ENCODE results near the gene TWIST2.

DNA sequence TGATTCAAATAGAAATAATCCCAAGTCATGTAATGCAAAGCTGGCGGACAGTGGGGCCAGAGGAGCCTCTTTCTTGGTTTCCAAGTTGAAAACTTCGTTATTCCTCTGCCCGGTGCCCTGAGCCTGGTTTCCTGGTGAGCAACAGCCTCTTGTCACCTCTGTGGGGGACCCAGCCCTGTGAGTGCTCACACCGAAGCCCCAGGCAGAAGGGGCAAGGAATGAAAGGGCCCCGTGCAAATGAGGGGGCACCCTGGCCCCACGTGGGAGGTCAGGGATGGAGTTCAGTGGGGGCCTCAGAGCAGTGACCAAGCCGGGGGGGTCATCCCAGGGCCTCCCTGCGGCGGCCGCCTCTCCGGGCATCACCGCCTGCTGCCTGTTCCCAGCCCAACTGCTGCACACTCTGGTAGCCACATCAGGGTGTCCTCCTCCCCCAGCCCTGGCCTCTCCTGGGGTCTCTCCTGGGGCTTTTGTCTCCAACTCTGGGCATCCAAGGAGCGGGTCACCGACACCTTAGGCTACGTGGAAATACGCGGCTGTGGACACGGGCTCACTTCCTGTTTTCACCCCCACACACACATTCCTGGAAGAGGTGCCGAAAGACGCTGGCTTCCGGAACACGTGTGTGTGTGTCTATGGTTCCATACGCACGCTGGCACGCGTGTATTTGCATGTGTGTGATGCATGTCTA, 64.5 kb downstream of the TWIST2 start:
- no peak for TF ChIP-seq POLR2A (IDR thresholded peaks at IDR 0.05)
- TF ChIP-seq, protein P1, sequence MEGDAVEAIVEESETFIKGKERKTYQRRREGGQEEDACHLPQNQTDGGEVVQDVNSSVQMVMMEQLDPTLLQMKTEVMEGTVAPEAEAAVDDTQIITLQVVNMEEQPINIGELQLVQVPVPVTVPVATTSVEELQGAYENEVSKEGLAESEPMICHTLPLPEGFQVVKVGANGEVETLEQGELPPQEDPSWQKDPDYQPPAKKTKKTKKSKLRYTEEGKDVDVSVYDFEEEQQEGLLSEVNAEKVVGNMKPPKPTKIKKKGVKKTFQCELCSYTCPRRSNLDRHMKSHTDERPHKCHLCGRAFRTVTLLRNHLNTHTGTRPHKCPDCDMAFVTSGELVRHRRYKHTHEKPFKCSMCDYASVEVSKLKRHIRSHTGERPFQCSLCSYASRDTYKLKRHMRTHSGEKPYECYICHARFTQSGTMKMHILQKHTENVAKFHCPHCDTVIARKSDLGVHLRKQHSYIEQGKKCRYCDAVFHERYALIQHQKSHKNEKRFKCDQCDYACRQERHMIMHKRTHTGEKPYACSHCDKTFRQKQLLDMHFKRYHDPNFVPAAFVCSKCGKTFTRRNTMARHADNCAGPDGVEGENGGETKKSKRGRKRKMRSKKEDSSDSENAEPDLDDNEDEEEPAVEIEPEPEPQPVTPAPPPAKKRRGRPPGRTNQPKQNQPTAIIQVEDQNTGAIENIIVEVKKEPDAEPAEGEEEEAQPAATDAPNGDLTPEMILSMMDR (IDR thresholded peaks at IDR 0.05): no peak
